Neural cell (in vitro differentiated cells): ENCODE results near the gene FOXI1.

Source experiments
- EP300 ChIP-seq: fragments of 450-650 bp; conservative IDR thresholded peaks from 2 replicates; pipeline ENCODE4 v1.6.1; 2014; ENCODE audit warnings: antibody characterized with exemption, mild to moderate bottlenecking, moderate library complexity; ENCODE audit not compliant: poor library complexity, severe bottlenecking
- POLR2AphosphoS5 ChIP-seq: IDR thresholded peaks from 2 replicates; pipeline ENCODE4 v1.6.1; 2012
- RAD21 ChIP-seq: fragments of 450-650 bp; conservative IDR thresholded peaks from 2 replicates; pipeline ENCODE4 v1.6.1; 2014; ENCODE audit warnings: antibody characterized with exemption, mild to moderate bottlenecking, moderate library complexity
- TF ChIP-seq, protein P1 (sequence below): IDR thresholded peaks from 2 replicates; pipeline ENCODE4 v1.6.1; 2012; ENCODE audit warnings: borderline replicate concordance
- TF ChIP-seq, protein P2 (sequence below): fragments of 450-650 bp; IDR thresholded peaks from 2 replicates; pipeline ENCODE4 v1.5.1; 2014; ENCODE audit warnings: antibody characterized with exemption, mild to moderate bottlenecking, moderate library complexity; ENCODE audit not compliant: poor library complexity, severe bottlenecking

DNA sequence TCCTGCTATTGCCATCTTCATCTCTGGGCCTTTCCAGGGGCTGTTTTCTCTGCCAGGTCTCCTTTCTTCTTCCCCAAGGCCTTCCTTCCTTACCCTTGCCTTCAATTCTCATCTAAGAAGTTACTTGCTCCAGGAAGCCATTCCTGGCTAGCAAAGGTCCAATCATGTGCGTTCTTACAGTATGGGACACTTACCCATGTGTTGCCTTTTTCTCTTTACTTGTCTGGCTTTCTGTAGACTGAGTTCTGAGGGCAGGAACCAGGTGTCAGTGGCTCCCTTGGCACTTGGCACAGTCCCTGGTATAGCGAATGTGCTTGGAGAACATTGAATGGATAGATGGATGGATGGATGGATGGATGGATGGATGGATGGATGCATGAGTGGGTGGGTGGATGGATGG lies 10.2 kb downstream of the FOXI1 start:
- TF ChIP-seq, protein P1, sequence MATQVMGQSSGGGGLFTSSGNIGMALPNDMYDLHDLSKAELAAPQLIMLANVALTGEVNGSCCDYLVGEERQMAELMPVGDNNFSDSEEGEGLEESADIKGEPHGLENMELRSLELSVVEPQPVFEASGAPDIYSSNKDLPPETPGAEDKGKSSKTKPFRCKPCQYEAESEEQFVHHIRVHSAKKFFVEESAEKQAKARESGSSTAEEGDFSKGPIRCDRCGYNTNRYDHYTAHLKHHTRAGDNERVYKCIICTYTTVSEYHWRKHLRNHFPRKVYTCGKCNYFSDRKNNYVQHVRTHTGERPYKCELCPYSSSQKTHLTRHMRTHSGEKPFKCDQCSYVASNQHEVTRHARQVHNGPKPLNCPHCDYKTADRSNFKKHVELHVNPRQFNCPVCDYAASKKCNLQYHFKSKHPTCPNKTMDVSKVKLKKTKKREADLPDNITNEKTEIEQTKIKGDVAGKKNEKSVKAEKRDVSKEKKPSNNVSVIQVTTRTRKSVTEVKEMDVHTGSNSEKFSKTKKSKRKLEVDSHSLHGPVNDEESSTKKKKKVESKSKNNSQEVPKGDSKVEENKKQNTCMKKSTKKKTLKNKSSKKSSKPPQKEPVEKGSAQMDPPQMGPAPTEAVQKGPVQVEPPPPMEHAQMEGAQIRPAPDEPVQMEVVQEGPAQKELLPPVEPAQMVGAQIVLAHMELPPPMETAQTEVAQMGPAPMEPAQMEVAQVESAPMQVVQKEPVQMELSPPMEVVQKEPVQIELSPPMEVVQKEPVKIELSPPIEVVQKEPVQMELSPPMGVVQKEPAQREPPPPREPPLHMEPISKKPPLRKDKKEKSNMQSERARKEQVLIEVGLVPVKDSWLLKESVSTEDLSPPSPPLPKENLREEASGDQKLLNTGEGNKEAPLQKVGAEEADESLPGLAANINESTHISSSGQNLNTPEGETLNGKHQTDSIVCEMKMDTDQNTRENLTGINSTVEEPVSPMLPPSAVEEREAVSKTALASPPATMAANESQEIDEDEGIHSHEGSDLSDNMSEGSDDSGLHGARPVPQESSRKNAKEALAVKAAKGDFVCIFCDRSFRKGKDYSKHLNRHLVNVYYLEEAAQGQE: no peak
- TF ChIP-seq RAD21 (no peak), POLR2AphosphoS5 (no peak), EP300 (no peak)
- TF ChIP-seq, protein P2, sequence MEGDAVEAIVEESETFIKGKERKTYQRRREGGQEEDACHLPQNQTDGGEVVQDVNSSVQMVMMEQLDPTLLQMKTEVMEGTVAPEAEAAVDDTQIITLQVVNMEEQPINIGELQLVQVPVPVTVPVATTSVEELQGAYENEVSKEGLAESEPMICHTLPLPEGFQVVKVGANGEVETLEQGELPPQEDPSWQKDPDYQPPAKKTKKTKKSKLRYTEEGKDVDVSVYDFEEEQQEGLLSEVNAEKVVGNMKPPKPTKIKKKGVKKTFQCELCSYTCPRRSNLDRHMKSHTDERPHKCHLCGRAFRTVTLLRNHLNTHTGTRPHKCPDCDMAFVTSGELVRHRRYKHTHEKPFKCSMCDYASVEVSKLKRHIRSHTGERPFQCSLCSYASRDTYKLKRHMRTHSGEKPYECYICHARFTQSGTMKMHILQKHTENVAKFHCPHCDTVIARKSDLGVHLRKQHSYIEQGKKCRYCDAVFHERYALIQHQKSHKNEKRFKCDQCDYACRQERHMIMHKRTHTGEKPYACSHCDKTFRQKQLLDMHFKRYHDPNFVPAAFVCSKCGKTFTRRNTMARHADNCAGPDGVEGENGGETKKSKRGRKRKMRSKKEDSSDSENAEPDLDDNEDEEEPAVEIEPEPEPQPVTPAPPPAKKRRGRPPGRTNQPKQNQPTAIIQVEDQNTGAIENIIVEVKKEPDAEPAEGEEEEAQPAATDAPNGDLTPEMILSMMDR: no peak
